HG02678 (cell line): ENCODE results near the gene ECM1.

ENCODE experiments used
- ATAC-seq: cut with Tn5 transposase; IDR thresholded peaks from one replicate; pipeline ENCODE4 v1.9.1; 2021; ENCODE audit warnings: mild to moderate bottlenecking, moderate library complexity; ENCODE audit not compliant: unreplicated experiment

Gene ECM1

DNA sequence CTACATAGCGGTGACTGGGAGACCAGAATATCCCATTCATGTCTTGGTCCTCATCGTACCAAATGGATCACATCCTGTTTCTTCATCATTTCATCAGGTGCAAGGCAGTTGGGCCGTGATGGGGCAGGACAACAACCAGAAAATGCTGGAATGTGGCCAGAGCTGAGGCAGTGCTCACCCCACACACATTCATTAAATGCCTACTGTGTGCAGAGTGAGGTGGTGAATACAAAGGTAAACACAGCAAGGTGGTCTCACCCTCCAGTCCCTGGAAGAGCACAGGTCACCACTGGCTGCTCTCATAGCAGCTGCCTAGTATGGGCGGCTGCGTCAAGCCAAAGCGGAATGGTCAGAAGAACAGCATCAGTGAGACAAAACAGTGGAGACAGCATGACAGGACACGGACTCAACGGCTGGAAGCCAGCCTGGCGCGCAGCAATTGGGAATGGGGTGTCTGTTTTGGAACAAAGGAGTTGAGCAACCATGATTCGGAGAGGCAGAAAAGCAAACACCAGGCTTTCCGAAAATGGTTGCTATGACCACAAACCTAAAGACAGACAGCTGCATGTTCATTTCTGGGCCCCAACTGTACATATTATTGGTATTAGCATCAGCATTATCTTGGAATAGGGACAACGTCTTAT lies 35.7 kb downstream of the ECM1 start:
- ATAC-seq = no peak

DNA sequence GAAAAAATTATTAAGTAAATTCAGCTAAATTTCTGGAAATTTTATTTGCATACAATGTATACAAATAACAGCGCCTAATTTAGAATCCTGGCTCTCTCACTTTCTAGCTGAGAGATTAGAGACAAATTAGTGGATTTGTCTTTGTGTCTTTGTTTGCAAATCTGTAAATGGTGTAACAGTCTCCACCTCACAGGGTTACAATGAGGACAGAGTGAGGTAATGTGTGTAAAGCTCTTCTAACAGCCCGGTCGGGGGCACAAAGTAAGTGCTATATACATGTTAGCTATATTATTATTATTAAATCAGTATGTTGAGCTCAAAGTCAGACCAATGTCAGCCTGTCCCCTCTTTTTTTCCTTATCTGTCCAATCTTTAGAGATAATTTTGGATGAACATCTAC lies 36.3 kb downstream of the ECM1 start:
- ATAC-seq = no peak

DNA sequence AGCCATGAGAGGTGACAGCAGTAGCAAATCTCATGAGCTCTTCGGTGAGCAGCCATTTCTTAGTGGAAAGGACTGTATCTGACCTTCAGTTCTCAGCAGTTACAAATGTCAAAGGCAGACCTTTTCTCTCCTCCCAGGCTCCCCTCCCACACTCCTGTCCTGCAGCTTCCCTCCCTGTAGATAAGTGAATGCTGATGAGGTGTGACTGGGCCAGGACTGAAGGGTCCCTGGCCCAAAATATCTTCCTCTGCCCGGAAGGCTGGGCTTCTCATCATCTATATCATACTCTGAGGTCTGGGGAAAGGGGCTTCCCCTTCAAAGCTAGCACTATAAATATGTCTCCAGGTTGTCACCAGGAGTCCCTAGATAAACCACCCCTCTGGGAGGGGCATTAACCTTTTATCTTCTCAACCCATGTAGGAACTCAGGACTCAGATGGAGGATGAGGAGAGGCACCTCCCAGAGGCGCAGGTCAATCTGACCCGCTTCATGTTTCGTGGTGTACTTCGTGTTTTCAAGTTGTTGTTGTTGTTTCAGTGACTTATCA lies 37.6 kb downstream of the ECM1 start:
- ATAC-seq = no peak

DNA sequence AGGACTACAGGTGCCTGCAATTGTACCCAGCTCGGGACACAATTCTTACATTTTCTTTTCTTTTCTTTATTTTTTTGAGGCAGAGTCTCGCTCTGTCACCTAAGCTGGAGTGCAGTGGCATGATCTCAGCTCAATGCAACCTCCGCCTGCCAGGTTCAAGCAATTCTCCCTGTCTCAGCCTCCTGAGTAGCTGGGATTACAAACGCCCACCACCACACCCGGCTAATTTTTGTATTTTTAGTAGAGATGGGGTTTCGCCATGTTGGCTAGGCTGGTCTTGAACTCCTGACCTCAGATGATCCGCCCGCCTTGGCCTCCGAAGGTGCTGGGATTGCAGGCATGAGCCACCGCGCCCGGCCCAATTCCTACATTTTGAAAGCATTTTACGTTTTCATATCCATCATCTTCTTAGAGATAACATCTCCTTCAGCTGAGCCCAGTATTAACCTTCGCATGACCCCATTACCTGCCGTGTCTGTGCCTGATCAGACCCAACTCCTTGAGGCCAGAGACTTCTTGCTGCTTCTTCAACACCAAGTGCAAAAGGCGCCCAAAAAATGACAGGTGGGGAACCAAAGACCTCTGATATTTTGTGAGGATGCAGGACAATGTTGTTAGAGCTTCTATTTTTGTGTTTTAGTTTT lies 38.5 kb downstream of the ECM1 start:
- no peak for ATAC-seq

DNA sequence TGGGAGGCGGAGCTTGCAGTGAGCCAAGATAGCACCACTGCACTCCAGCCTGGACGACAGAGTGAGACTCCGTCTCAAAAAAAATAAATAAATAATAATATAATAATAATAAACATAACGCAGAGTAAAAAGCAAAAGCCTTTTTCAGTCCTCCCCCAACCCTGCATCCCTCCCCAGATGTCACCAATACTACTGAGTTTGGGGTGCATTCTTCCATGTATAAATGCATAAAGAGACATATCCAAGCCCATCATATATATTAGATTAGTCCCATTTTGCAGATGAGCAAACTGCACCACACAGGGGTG lies 40.4 kb downstream of the ECM1 start:
- no peak for ATAC-seq

DNA sequence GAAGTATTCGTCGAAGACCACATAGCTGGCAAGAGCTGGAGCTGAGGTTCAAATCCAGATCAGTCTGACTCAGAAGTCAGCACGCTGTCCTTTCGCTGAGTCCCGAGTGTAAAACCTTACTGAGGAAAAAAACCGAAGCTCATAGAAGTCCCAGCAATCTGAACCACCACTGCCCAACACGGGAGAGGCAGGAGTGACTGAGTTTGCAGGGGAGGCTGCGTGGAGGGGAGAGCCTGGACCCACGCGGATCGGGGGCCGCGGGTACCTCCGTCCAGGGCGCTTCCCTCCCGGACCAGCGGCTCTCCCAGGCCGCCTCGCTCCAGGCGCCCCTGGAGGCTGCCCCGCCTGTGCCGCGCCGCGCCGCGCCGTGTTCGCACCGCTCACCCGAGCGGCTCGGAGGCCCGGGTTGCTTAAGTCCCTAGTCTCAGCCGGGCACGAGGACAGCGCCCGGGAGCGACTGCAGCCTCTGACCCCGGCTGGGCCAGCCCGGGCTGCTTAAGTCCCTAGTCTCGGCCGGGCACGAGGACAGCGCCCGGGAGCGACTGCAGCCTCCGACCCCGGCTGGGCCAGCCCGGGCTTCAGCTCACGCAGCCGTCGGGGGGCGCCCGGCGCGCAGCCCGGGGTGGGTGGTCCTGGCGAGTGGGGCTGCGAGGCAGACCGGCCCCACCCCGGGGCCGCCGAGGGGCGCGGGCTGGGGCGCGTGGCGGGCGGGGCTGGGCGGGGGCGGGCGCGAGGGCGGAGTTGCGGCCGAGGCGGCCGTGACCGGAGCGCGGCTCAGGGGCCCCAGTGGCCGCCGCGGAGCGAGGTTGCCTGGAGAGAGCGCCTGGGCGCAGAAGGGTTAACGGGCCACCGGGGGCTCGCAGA lies 41.0 kb downstream of the ECM1 start, which contains the start of gene ADAMTSL4:
ADAMTSL4 (plus strand) TSS at position 777 of the 864 bp plus-strand sequence. CDS start 2,881 bp downstream, outside the sequence.
- ATAC-seq = peak; percentile 49

DNA sequence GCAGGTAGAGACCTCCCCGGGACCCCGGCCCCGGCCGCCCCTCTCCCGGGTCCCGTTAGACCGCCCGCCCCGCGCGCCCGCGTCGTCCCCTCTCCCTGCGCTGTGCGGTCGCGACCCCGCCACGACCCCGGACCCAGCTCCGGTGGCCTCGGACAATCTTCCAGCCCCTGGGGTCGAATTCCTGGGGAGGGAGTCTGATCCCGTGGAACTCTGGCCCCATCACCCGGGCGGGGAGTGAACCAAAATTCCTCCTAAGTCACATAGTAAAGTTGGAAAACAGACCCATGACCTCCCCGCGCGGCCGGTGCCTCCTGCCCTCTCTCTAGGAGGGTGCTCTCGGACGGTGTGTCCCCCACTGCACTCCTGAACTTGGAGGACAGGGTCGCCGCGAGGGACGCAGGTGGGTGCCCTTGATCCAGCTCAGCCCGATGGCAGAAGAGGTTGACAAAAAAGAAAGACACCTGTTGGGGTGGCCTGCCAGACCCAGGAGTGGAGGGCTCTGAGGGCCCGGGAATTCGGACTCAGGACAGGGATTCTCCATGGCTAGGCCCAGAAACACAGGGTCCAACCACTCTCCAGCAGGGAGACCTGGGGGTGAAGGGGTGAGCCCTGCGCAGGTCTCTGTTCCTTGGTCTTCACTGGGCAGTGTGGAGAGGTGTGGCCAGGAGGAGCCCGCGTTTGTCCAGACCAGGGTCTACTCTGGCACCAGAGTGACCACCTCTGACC lies 41.8 kb downstream of the ECM1 start:
- ATAC-seq = no peak

DNA sequence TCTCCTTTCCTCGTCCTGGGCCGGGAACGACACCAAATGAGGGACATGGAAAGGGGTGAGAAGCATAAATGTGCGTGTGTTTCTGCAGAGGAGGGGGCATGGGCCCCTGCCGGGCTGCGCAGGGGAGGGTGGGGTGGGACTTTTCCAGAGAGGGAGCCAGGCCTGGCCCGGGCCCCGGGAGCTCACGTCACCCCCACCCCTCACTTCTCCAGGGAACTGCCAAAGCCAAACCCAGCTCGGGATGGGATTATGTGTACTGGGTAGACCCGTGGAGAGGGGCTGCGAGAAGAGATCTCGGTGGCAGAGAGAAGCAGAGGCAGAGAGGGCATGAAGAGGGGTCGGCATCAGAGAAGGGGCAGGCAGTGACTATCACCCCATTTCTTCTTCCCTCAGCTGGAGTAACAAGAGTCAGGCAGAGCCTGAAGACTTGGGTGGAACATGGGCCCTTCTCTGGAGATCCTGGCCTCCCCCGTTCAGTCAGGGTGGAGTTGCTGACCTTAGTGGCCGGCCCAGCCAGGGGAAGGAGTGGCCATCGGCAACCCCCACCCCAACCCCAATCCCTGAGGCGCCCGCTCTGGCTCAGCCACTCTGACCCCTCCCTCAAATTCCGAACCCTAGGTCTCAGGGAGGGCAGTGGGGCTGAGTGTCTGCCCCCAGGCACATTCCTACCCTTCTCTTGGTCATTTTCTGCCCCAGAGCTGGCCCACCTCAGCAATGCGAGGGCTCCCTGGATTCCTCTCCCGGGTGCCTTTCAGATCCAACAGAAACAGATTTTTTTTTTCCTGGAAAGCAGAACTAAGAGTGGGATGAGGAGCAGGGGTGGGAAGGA lies 42.5 kb downstream of the ECM1 start:
- no peak for ATAC-seq

DNA sequence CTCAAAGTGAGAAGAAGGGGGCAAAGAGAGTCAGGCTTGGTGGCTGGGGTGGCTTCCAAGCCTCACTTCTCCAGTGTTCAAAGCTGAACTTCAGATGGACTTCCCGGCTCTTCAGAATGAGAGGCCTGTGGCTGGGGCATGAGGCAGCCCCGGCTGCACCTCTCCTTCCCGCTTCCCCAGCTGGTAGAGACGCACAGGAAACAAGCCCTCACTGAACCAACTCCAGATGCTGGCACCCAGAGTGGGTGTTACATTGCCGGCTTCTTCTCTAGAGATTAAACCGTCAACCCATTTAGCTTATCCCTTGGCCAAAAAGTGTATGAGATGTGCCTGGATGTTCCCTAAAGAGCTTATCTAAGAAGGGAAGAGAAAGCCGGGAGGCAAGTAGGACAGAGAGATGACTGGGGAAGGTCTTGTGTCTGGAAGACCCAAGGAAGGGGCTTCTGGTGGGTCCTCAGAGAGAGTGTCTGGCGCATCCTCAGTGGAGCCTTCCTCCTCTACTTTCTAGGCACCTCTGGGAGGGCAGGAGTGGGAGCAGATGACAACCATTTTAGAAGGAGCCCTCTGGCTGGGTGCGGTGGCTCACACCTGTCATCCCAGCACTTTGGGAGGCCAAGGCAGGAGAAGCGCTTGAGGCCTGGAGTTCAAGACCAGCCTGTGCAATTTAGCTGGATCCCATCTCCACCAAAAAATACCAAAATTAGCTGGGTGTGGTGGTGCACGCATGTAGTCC lies 43.3 kb downstream of the ECM1 start:
- no peak for ATAC-seq

DNA sequence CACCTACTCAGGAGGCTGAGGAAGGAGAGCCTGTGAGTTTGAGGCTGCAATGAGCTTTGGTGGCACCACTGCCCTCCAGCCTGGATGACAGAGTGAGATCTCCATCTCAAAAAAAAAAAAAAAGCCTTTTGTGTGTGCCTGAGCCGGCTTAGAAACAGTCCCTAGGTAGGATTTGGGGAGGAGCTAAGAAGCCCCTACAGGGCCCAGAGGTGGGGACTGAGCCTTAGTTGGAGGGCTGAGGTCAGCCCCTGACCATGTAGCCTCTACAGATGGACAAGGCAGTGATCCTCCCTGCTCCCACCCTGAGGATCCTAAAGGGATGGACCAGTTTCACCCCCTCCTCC lies 43.8 kb downstream of the ECM1 start:
- ATAC-seq = no peak

DNA sequence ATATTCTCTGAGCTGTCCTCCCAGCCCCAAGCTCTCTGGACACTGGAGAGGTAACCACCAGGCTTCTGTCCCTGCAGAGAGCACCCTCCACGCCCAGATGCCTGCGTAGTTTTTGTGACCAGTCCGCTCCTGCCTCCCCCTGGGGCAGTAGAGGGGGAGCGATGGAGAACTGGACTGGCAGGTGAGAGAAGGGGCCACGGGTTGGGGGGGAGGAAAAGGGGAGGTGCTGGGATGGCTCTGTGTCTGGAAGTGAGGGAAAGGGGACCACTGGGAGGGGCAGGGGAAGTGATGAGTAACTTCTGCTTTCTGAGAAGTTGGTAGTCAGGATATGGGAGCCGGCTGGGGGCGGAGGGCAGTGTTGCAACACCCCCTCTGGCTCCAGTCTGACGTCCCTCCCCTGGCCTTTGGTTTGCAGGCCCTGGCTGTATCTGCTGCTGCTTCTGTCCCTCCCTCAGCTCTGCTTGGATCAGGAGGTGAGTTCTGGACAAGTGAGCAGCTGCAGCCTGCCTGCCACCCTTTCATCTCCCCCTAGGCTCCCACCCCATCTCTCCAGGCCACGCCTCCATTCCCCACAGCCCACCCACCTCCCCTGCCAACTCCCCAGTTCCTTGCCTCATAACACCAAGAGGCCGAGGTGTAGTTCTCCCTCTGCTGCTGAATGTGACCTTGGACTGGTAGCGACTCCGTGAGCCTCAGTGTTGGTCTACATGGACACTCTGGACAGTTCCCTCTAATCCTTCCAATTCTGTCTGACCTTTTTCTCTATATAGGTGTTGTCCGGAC lies 44.4 kb downstream of the ECM1 start:
- no peak for ATAC-seq

DNA sequence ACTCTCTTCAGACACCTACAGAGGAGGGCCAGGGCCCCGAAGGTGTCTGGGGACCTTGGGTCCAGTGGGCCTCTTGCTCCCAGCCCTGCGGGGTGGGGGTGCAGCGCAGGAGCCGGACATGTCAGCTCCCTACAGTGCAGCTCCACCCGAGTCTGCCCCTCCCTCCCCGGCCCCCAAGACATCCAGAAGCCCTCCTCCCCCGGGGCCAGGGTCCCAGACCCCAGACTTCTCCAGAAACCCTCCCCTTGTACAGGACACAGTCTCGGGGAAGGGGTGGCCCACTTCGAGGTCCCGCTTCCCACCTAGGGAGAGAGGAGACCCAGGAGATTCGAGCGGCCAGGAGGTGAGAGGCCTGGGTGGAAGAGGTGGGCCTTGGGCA lies 45.0 kb downstream of the ECM1 start:
- no peak for ATAC-seq

DNA sequence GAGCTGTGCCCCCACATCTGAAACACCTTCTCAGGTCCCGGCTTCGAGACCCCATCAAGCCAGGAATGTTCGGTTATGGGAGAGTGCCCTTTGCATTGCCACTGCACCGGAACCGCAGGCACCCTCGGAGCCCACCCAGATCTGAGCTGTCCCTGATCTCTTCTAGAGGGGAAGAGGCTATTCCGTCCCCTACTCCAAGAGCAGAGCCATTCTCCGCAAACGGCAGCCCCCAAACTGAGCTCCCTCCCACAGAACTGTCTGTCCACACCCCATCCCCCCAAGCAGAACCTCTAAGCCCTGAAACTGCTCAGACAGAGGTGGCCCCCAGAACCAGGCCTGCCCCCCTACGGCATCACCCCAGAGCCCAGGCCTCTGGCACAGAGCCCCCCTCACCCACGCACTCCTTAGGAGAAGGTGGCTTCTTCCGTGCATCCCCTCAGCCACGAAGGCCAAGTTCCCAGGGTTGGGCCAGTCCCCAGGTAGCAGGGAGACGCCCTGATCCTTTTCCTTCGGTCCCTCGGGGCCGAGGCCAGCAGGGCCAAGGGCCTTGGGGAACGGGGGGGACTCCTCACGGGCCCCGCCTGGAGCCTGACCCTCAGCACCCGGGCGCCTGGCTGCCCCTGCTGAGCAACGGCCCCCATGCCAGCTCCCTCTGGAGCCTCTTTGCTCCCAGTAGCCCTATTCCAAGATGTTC lies 45.6 kb downstream of the ECM1 start:
- ATAC-seq = no peak

DNA sequence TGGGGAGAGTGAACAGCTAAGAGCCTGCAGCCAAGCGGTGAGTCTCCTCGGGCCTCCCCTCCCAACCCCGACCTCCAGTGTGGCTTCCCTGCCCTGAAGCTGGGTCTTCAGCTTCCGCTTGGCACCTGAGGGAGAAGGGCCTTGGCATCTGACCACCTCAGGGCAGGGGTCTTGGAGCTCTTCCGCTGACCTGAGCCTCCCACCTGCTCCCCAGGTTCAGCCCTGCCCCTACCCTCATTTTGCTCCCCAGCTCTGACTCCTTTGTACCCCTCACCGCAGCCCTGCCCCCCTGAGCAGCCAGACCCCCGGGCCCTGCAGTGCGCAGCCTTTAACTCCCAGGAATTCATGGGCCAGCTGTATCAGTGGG lies 46.2 kb downstream of the ECM1 start:
- no peak for ATAC-seq

DNA sequence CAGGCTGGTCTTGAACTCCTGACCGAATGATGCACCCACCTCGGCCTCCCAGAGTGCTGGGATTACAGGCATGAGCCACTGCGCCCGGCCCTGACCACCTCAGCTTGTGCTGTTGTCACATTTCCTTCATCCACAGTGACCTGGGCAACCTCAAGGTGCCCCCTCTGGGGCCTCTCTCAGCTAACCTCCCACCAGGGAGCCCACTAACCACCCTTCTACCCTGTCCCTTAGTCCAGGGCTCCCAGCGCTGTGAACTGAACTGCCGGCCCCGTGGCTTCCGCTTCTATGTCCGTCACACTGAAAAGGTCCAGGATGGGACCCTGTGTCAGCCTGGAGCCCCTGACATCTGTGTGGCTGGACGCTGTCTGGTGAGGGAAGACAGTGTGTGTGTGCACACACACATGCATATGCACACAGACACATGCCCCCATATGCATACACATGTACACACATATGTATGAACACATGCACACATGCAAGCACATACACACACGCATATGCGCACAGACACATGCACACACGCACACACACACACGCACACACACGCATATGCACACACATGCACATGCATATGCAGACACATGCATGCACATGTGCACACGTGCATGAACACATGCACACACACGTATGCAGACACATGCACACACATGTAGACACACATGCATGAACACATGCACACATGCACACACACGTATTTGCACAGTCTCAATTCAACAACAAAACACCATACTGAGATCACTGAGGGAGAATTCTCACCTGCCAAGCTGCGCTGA lies 47.5 kb downstream of the ECM1 start:
- no peak for ATAC-seq

DNA sequence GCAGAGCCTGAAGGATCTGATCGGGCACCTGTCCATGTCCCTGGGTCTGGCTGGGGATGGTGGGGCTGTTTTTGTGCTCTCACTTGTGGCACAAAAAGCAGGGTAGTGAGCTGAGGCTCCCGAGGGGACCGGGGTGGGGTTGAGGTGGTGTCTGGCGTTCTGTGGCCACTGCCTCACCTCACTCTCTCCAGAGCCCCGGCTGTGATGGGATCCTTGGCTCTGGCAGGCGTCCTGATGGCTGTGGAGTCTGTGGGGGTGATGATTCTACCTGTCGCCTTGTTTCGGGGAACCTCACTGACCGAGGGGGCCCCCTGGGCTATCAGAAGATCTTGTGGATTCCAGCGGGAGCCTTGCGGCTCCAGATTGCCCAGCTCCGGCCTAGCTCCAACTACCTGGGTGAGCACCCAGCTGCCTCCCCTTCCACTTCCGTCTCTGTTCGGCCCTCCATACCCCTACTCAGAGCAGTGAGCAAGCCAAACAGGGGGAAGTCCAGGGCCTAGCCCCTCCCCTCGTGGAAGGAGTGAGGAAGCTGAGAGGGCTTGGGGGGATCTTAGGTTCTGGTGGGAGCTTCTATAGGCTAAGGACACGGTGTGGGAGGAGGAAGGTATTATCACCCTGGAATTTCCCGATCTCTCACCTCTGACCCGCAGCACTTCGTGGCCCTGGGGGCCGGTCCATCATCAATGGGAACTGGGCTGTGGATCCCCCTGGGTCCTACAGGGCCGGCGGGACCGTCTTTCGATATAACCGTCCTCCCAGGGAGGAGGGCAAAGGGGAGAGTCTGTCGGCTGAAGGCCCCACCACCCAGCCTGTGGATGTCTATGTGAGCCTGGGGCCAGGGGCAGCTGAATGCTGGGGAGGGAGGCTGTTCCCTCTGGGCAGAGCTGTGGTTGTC lies 48.3 kb downstream of the ECM1 start:
- ATAC-seq = no peak
